GM08714 (cell line): Measurements from ENCODE around the gene TRIM67.

Experiments
- H3K4me3 ChIP-seq: fragments of 200-500 bp; sonication (Bioruptor generic); 2 replicates; pipeline ENCODE4 v1.5.1; 2014; ENCODE audit warnings: mild to moderate bottlenecking, low read length, inconsistent platforms
- ZNF274 ChIP-seq: IDR thresholded peaks from 2 replicates; pipeline ENCODE4 v1.6.1; 2012; ENCODE audit warnings: mild to moderate bottlenecking, low read depth, low read length

The TRIM67 gene

DNA sequence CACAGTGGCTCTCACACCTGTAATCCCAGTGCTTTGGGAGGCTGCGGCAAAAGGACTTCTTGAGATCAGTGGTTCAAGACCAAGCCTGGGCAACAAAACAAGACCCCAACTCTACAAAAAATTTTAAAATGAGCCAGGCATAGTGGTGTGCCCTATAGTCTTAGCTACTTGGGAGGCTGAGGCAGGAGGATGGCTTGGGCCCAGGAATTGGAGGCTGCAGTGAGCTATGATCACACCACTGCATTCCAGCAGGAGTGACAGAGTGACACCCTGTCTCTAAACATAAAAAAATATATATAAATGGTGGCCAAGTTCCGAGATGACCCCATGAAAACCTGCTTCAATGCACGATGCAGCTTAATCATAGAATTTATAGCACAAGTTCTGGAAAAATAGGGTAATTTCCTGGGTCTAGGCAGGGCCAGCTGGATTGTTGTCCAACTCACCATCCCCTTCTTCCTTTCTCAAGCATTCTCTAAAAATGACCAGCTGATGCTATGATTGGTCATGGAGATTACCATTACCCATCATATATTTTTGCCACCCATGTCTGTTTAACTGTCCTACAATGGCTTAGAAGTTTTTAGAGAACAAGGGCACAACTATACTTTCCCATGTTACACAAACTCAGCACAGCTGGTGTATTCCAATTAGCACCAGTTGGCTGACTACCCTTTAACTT lies 73.8 kb downstream of the TRIM67 start:
- no peak for TF ChIP-seq ZNF274
- H3K4me3 ChIP-seq, result no peak overlapping the region

DNA sequence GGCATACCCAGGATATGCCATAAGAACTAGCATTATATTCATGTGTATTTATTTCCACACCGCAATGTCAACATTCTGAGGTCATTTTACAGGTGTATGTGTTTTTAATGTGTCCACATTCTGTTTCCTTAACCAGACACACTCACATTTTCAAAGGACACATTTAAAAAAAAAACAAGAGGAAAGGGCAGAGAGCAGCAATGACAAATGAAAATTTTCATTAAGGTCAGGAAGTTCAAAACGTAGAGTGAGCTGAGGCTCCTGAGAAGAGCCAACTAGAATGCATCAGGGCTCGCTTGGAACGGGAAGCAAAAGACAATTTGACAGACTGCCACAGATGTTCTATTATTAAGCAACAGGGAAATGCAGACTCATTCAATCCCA lies 74.3 kb downstream of the TRIM67 start:
- no peak overlapping the region for H3K4me3 ChIP-seq
- no peak for TF ChIP-seq ZNF274

DNA sequence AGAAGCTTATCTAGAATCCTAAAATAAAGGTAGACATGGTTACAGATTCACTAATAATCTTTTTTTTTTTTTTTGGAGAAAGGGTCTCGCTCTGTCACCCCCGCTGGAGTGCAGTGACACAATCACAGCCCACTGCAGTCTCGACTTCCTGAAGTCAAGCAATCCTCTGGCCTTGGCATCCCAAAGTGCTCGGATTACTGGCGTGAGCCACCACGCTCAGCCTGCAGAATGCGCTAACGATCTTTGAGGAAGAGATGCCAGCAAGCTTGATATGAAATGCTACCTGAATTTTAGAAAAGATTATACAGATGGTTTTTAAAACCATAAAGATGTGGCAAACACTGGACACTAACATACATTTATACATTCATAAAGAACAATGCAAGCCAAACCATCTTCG lies 75.1 kb downstream of the TRIM67 start:
- no peak for TF ChIP-seq ZNF274

DNA sequence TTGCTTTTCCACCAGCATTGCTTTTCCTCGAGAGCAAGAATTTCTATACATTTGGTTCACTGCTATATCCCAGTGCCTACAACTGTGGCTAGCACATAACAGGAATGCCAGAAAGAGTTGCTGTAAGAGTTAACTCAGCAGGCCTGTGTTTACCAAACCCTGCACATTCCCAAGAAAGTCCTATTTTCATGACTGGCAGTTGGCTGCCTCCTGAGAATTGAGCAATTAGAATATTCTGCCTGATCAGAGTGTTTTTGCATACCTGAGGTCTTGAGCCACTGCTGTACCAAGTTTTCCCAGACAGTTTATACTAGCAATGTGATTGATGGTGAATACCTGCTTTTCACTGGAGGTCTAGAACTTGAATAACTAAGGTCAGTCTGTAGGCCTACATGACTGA lies 76.4 kb downstream of the TRIM67 start:
- TF ChIP-seq ZNF274, result no peak
- no peak overlapping the region for H3K4me3 ChIP-seq

More for the DNA sequence above, 75.1 kb downstream of the TRIM67 start:
- H3K4me3 ChIP-seq, result no peak overlapping the region

DNA sequence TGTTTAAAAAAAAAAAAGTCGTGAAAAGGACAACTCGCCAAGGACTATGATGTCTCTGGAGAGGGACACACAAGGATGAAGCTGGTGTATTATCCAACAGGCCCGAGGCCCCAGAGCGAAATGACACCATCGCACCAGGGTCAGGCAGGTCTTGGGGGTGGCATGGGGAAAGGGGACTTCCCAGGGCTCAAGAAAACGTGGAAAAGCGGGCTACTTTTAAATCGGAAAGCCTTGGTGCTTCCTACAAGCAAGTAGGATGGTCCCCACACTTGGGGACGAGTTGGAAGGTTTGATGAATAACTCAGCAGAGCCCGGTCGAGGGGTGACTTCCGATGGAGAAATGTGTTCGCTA lies 78.6 kb downstream of the TRIM67 start:
- no peak for TF ChIP-seq ZNF274
- H3K4me3 ChIP-seq, result peak overlapping the region; percentile 99

DNA sequence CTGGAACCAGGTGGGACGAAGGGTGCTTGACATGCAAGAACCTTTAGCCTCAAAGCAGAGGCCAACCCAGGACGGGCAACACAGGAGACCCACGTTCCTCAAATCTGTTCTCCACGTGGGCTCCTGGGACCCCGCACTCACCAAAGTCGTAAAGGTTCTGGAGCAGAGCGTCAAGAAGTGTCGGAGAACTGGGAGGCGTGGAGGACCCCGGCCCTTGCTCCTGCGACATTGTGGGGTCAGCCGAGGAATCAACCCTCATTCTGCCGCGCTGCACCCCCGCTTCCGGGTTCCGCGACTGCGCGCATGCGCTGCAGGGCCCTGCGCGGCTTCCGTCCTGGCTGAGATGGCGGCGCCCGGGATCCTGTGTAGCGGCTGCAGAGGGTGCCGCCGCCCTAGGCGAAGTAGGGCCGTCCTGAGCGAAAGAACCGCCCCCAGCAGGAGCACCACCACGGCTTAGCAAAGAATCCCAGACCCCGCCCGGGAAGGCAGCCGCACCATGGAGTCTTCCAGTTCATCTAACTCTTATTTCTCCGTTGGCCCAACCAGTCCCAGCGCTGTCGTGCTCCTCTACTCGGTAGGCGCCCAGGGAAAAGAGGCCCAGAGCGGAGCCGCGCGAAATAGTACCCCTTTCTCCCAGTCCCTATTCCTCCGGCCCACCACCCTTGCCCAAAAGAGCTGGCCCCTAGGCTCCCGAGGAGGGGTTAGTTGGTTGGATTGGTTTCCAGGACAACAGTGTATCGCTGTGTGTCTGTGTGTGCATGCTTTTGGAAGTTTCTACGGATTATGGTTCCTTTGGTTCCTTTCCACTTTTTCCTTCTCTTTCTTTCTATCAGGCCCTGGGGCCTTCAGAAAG lies 79.3 kb downstream of the TRIM67 start, which contains the start of gene GNPAT:
Gene GNPAT, plus strand, starts transcription at position 330 of the 853 bp plus-strand sequence. Its CDS starts 167 bp downstream, at position 497.
- no peak for TF ChIP-seq ZNF274
- H3K4me3 ChIP-seq, result peak within 1 kb of the TSS; percentile 99

DNA sequence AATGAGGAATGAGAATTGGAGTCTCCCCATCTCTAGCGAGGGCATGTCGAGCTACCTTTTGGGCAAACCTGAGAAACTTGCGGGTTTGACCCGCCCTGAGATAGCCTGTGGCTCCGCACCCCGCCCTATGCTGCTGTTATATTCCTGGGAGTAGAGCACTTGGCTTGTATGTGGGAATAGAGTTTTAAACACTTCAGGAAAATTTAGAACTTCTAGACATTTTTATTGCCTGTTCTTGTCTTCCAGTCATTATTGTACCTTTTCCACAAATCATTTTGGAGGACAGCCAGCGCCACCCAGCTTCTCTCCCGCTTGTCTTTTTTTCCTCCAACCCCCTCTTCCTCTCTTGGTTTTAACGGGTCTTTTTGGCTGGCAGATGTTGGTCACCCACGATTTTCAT lies 79.9 kb downstream of the TRIM67 start:
- H3K4me3 ChIP-seq, result peak overlapping the region; percentile 99
- TF ChIP-seq ZNF274, result no peak

DNA sequence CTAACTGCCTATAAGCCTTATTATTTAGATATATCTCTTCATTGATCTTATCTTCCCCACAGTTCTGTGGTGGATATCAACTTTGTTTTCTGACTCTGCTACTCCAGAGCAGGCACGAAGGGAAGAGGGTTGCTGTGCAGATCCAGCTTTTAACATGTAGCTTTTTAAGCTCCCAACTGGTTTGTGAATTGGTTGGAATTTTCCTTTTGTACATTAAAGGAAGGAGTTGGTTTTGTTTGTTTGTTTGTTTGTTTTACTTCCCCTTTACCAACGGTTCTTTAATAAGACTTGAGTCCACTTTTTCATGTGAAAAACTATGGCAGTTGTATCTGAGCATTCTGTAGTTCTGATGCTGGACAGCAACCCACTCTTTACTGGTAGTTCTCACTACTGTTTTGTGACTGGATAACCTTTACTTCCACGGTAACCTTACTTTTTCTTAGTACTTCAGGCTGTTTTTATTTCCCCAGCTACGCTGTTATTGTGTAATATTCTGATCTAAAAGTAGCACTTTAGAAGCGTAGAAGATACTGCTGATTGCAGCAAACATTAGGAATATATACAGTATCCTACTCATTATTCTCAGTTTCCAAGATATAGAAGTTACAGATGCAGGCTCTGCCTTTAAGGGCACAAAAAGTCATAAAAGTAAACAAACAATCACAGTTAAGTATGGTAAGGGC lies 80.8 kb downstream of the TRIM67 start:
- H3K4me3 ChIP-seq, result peak overlapping the region; percentile 99; the same call in 1 of the 2 replicates
- no peak for TF ChIP-seq ZNF274

DNA sequence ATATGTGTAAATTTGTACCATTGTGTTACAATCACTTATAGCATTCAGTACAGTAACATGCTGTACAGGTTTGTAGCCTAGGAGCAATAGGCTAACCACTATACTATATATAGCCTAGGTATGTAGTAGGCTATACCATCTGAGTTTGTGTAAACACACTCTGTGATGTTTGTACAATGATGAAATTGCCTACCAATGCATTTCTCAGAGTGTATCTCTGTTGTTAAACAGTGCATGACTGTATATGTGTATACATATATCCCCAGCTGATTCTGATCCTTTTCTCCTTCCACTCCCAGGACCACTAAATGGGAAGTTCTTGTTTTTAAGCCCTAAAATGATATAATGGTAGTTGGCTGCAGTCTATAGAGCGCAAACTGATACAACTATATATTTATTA lies 86.9 kb downstream of the TRIM67 start:
- no peak for TF ChIP-seq ZNF274
- H3K4me3 ChIP-seq, result no peak overlapping the region

DNA sequence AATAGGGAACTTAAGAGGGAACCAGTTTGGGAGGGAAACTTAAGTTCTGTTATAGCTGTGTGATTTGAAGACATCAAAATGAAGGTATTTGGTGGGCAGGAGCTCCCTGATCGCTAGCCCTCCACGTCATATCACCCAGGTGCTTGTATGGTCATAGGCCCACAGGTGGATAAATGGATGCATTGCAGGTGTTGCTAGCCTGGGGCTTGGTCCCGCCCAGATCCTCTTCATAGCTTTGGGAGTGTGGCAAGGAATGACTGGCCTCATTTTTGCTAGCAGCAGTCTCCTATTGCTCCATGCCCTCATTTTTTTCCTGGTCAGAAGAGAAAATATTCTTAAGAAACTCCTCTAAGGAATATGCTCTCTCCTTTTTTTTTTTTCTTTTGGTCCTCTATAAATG lies 90.5 kb downstream of the TRIM67 start:
- H3K4me3 ChIP-seq, result no peak overlapping the region
- TF ChIP-seq ZNF274, result no peak

DNA sequence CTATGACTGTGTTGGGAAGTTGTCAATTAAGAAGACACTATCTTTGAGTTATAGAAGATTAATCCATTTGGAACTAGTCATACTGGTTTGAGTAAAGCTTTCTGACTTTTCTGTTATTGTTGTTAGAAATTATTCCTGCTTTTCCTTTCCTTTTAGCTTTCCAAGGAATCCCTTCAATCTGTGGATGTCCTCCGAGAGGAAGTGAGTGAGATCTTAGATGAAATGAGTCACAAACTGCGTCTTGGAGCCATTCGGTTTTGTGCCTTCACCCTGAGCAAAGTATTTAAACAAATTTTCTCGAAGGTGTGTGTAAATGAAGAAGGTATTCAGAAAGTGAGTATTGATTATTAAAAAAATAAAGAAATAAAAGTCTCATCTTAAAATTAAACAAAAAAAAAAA lies 98.5 kb downstream of the TRIM67 start:
- H3K4me3 ChIP-seq, result no peak overlapping the region
- no peak for TF ChIP-seq ZNF274

DNA sequence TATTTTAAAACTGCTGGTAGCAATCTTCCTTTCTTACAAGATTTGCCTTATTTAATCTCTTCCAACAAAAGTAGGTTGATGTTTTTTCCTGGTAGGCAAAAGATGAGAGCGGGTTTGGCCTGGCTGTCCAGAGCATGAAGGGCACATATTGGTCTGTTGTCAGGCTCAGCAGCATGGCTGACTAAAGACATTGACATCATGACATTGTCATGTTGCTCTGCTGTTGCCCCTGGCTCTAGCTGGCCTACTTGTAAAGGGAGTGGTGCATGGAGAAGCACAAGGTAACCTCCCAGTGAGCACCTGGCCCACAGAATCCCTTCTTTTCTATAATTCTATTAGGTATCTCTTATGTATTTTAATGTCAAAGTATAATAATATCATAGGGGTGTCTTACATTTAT lies 102.8 kb downstream of the TRIM67 start:
- H3K4me3 ChIP-seq, result no peak overlapping the region
- TF ChIP-seq ZNF274, result no peak

DNA sequence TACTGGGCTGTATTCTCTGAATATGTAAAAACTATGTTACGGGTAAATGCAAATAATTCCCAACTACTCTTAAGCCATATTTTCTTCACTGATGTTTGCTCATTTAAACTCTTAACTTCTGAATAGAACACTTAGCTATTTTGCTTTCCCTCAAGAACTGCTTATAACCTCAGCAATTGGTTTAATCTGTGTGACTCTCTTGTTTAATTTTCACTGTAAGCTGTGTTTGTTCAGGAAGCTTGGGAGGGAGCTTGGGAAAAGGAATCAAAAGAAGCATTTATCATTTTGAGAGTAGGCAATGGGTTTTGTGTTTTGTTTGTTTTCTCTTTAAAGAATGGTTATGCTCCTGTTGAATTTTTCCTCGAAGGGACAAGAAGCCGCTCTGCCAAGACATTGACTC lies 103.5 kb downstream of the TRIM67 start:
- no peak overlapping the region for H3K4me3 ChIP-seq
- TF ChIP-seq ZNF274, result no peak

DNA sequence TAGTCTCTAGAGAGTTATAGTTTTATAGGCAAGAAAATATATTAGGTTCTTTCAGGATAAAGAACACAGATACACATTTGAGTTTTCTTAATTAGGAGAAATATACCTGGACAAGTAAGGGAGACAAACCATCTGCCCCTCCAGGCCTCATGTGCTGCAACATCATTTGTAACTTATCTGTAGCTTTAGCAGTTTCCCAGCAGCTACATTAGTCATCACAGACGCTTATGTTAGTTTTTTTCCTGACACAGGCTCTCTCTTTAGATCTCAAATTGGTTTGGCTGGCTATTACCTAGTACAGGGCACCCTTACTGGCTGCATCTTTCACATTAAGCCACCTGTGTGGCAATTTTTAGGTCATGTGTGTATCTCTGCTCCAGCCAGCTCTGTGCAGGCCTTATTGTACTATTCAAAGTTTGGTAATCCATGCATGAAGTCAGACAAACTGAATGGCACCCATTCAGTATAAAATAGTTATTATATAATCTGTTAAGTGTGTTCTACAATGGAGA lies 105.0 kb downstream of the TRIM67 start:
- TF ChIP-seq ZNF274, result no peak
- no peak overlapping the region for H3K4me3 ChIP-seq
